K562 (cell line): Measurements from ENCODE around the gene NECAP2. TPM values are rescaled to one million over a fixed set of nuclear protein-coding genes. Genes with fewer than 3 reads are reported as not detected.

Experiments used
- ARNT ChIP-seq, 2 experiments: fragments of 450-650 bp; IDR thresholded peaks; 2 replicates each; pipeline ENCODE4 v1.6.1; 2016; ENCODE audit warnings: mild to moderate bottlenecking in 1 of 2
- CCNT2 ChIP-seq: IDR thresholded peaks from 2 replicates; pipeline ENCODE4 v1.6.1; 2011; ENCODE audit warnings: borderline replicate concordance, low read depth, mild to moderate bottlenecking, moderate library complexity, mixed read lengths, low read length; ENCODE audit not compliant: insufficient read length; ENCODE audit errors: extremely low read depth
- ETV6 ChIP-seq, 3 experiments: fragments of 150-350 bp in 1 of 3; sonication (generic) in 1 of 3; formaldehyde crosslinking in 1 of 3; IDR thresholded peaks; 2 replicates each; pipeline versions ENCODE4 v1.6.1 to v1.8.0; 2014 to 2022; ENCODE audit warnings: borderline replicate concordance in 2 of 3, low read depth in 2 of 3, antibody characterized with exemption in 1 of 3, low read length in 1 of 3, mild to moderate bottlenecking in 1 of 3, missing genetic modification reagents in 1 of 3
- FUS ChIP-seq: fragments of 200-400 bp; formaldehyde crosslinking; optimal IDR thresholded peaks from 2 replicates; pipeline ENCODE3; 2017; ENCODE audit warnings: low read depth, low read length
- KLF13 ChIP-seq: fragments of 450-650 bp; IDR thresholded peaks from 2 replicates; pipeline ENCODE4 v1.6.1; 2016; ENCODE audit warnings: missing genetic modification characterization, low read depth, mild to moderate bottlenecking, missing compliant biosample characterization, moderate library complexity, borderline replicate concordance
- RUNX1 ChIP-seq: sonication (generic); IDR thresholded peaks from 2 replicates; pipeline ENCODE4 v1.6.1; 2016; ENCODE audit warnings: antibody characterized with exemption, low read depth
- SNRNP70 ChIP-seq: fragments of 200-400 bp; formaldehyde crosslinking; optimal IDR thresholded peaks from 2 replicates; pipeline ENCODE3; 2017; ENCODE audit warnings: low read depth, low read length
- SREBF1 ChIP-seq: fragments of 150-350 bp; IDR thresholded peaks from 2 replicates; pipeline ENCODE4 v1.6.1; 2014; ENCODE audit warnings: antibody characterized with exemption, low read depth, low read length, borderline replicate concordance
- SRSF1 ChIP-seq: fragments of 200-400 bp; formaldehyde crosslinking; IDR thresholded peaks from 2 replicates; pipeline ENCODE4 v1.6.1; 2017; ENCODE audit warnings: mild to moderate bottlenecking, low read depth, low read length, moderate library complexity
- TBP ChIP-seq: optimal IDR thresholded peaks from 2 replicates; pipeline ENCODE3; 2011; ENCODE audit warnings: low read depth, low read length, improper control_type of control experiment
- ZNF354B ChIP-seq: fragments of 250-450 bp; sonication (Bioruptor Pico); IDR thresholded peaks from 2 replicates; pipeline ENCODE4 v1.4.0; 2020
- ZNF778 ChIP-seq: fragments of 450-650 bp; formaldehyde crosslinking; IDR thresholded peaks from 2 replicates; pipeline ENCODE4 v1.4.0; 2020; ENCODE audit warnings: mild to moderate bottlenecking, moderate library complexity
- polyA plus RNA-seq, 8 experiments: library from polyadenylated mRNA; depleted of rRNA in 4 of 8; stranded (reverse) in 5 of 8; unstranded in 3 of 8; fragments of >200 nt; fragmentation: Nextera tagmentation in 2 of 8; fragmentation: Illumina TruSeq in 1 of 8; extraction: Ambion mirVana in 2 of 8; extraction: Trizol in 1 of 8; gene quantifications; 2 replicates each; pipeline versions ENCODE4 v1.2.1 to v1.2.3, GENCODE V29; 2011 to 2014; ENCODE audit warnings: inconsistent platforms in 1 of 8, missing spikeins in 1 of 8
- total RNA-seq, 7 experiments: library from RNA; depleted of rRNA in 6 of 7; stranded (reverse); fragments of >200 nt in 6 of 7; fragmentation: Illumina TruSeq in 2 of 7; extraction: Trizol in 2 of 7; gene quantifications; 2 replicates each; pipeline versions ENCODE4 v1.2.1 to v1.2.3, GENCODE V29; 2011 to 2021; ENCODE audit warnings: low replicate concordance in 1 of 7
- TF ChIP-seq, protein P1 (sequence below), 3 experiments: IDR thresholded peaks in 2 of 3; conservative IDR thresholded peaks in 1 of 3; 2 replicates each; pipeline ENCODE4 v1.5.1; 2011 to 2012; ENCODE audit warnings: low read length in 3 of 3, mild to moderate bottlenecking in 3 of 3, control low read depth in 2 of 3, improper control_type of control experiment in 1 of 3, inconsistent platforms in 1 of 3, low read depth in 1 of 3, mixed read lengths in 1 of 3, moderate library complexity in 1 of 3; ENCODE audit not compliant: insufficient read depth in 2 of 3
- TF ChIP-seq, protein P2 (sequence below): fragments of 250-450 bp; sonication (Bioruptor Pico); IDR thresholded peaks from 2 replicates; pipeline ENCODE4 v1.8.0; 2021; ENCODE audit warnings: mild to moderate bottlenecking, moderate library complexity
- TF ChIP-seq, protein P3 (sequence below): fragments of 450-650 bp; IDR thresholded peaks from 2 replicates; pipeline ENCODE4 v1.6.1; 2018; ENCODE audit not compliant: partially characterized antibody
- TF ChIP-seq, protein P4 (sequence below): fragments of 450-650 bp; IDR thresholded peaks from 2 replicates; pipeline ENCODE4 v1.6.1; 2016; ENCODE audit warnings: low read depth, mild to moderate bottlenecking, moderate library complexity
- TF ChIP-seq, protein P5 (sequence below): fragments of 450-650 bp; conservative IDR thresholded peaks from 2 replicates; pipeline ENCODE4 v1.6.1; 2016; ENCODE audit warnings: missing genetic modification characterization, low read depth, mild to moderate bottlenecking, missing compliant biosample characterization, moderate library complexity

Gene NECAP2
- total and polyA plus RNA-seq, 9 of the 15 experiments (the other 6 are each of a cell fraction or from before 2014, with no cell fraction given): 22.7 to 107 (median 79.2) TPM

DNA sequence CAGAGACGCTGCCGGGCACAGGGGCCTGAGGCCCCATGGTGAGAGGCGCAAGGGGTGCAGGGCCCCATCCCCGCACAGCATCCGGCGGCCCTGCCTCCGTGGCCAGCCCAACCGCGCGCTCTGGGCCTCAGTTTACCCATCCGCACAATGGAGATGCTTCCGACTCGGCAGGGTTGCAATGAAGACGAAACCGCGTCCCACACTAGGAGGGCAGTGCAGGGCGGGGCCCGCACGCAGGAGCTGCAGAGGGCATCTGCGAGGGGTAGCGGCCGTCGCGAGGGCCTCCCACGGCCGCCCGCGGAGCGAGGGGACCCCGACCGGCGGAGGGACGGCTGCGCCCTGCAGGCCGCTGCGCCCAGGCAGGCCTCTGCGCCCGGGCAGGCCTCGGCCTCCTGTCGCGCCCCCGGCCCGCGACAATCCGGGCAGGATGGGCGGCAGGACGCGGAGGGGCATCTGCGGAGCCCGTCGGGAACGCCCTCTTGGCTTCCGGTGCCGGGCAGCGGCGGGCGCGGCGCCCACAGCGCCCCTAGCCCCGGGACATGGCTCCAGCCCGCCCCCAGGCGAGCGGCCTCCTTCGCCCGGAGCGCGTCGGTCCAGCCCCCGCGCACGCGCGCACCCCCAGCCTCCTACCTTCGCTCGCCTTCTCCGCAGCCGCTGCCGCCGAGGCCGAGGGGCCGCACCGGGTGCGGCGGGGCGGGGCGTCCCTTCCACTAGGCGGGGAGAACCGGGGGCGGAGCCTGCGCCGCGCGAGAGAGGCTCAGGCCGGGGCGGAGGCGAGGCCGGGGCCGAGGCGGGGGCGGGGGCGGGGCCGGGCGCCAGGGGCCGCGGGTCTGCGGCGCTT, 58.3 kb downstream of the NECAP2 start (continued):
- TF ChIP-seq, protein P1, sequence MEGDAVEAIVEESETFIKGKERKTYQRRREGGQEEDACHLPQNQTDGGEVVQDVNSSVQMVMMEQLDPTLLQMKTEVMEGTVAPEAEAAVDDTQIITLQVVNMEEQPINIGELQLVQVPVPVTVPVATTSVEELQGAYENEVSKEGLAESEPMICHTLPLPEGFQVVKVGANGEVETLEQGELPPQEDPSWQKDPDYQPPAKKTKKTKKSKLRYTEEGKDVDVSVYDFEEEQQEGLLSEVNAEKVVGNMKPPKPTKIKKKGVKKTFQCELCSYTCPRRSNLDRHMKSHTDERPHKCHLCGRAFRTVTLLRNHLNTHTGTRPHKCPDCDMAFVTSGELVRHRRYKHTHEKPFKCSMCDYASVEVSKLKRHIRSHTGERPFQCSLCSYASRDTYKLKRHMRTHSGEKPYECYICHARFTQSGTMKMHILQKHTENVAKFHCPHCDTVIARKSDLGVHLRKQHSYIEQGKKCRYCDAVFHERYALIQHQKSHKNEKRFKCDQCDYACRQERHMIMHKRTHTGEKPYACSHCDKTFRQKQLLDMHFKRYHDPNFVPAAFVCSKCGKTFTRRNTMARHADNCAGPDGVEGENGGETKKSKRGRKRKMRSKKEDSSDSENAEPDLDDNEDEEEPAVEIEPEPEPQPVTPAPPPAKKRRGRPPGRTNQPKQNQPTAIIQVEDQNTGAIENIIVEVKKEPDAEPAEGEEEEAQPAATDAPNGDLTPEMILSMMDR (IDR thresholded peaks at IDR 0.05 in 2 of 3, conservative IDR thresholded peaks at IDR 0.05 in 1 of 3; ENCODE audit: insufficient read depth in 2 of 3, low read depth in 1 of 3, low read length in 3 of 3): peak in 1 of 3 experiments; percentile 49; a peak in 3 of 6 replicates
- TF ChIP-seq CCNT2 (peak; percentile 68), ZNF354B (CRISPR knock-in tag) (no peak), SNRNP70 (no peak), SREBF1 (no peak), TBP (peak; percentile 8), SRSF1 (no peak), ETV6 (IDR thresholded peaks at IDR 0.05; ENCODE audit: borderline replicate concordance in 1 of 2, low read depth in 2 of 2, low read length in 1 of 2) (no peak), ETV6 (CRISPR knock-in tag; IDR thresholded peaks at IDR 0.05; ENCODE audit: borderline replicate concordance) (no peak; the same call in 1 of the 2 replicates), KLF13 (tag) (peak; percentile 66; the same call in 1 of the 2 replicates), FUS (peak; percentile 28), RUNX1 (0 out of 2 replicates have a peak, but pooled peaks have one; percentile 28), ZNF778 (no peak), ARNT (IDR thresholded peaks at IDR 0.05) (no peak)
- TF ChIP-seq, protein P2, sequence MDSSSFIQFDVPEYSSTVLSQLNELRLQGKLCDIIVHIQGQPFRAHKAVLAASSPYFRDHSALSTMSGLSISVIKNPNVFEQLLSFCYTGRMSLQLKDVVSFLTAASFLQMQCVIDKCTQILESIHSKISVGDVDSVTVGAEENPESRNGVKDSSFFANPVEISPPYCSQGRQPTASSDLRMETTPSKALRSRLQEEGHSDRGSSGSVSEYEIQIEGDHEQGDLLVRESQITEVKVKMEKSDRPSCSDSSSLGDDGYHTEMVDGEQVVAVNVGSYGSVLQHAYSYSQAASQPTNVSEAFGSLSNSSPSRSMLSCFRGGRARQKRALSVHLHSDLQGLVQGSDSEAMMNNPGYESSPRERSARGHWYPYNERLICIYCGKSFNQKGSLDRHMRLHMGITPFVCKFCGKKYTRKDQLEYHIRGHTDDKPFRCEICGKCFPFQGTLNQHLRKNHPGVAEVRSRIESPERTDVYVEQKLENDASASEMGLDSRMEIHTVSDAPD (CRISPR knock-in tag): no peak
- TF ChIP-seq, protein P3, sequence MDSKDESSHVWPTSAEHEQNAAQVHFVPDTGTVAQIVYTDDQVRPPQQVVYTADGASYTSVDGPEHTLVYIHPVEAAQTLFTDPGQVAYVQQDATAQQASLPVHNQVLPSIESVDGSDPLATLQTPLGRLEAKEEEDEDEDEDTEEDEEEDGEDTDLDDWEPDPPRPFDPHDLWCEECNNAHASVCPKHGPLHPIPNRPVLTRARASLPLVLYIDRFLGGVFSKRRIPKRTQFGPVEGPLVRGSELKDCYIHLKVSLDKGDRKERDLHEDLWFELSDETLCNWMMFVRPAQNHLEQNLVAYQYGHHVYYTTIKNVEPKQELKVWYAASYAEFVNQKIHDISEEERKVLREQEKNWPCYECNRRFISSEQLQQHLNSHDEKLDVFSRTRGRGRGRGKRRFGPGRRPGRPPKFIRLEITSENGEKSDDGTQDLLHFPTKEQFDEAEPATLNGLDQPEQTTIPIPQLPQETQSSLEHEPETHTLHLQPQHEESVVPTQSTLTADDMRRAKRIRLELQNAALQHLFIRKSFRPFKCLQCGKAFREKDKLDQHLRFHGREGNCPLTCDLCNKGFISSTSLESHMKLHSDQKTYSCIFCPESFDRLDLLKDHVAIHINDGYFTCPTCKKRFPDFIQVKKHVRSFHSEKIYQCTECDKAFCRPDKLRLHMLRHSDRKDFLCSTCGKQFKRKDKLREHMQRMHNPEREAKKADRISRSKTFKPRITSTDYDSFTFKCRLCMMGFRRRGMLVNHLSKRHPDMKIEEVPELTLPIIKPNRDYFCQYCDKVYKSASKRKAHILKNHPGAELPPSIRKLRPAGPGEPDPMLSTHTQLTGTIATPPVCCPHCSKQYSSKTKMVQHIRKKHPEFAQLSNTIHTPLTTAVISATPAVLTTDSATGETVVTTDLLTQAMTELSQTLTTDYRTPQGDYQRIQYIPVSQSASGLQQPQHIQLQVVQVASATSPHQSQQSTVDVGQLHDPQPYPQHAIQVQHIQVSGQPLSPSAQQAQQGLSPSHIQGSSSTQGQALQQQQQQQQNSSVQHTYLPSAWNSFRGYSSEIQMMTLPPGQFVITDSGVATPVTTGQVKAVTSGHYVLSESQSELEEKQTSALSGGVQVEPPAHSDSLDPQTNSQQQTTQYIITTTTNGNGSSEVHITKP: no peak
- TF ChIP-seq, protein P4, sequence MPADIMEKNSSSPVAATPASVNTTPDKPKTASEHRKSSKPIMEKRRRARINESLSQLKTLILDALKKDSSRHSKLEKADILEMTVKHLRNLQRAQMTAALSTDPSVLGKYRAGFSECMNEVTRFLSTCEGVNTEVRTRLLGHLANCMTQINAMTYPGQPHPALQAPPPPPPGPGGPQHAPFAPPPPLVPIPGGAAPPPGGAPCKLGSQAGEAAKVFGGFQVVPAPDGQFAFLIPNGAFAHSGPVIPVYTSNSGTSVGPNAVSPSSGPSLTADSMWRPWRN: no peak
- TF ChIP-seq, protein P5, sequence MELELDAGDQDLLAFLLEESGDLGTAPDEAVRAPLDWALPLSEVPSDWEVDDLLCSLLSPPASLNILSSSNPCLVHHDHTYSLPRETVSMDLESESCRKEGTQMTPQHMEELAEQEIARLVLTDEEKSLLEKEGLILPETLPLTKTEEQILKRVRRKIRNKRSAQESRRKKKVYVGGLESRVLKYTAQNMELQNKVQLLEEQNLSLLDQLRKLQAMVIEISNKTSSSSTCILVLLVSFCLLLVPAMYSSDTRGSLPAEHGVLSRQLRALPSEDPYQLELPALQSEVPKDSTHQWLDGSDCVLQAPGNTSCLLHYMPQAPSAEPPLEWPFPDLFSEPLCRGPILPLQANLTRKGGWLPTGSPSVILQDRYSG (tag): no peak
